GM21423 (cell line): Measurements from ENCODE around the gene PELI1.
A peak's percentile ranks its signal among the peaks of the same experiment; 100 is the strongest.
"Not testable (repeated sequence)": the region's sequence is repeated elsewhere in the genome, so short reads cannot be mapped to it uniquely, and the experiment has no call there.

ENCODE experiments used
- ATAC-seq: cut with Tn5 transposase; IDR thresholded peaks from one replicate; pipeline ENCODE4 v1.9.1; 2021; ENCODE audit warnings: mild to moderate bottlenecking, moderate library complexity; ENCODE audit not compliant: unreplicated experiment

PELI1 gene

DNA sequence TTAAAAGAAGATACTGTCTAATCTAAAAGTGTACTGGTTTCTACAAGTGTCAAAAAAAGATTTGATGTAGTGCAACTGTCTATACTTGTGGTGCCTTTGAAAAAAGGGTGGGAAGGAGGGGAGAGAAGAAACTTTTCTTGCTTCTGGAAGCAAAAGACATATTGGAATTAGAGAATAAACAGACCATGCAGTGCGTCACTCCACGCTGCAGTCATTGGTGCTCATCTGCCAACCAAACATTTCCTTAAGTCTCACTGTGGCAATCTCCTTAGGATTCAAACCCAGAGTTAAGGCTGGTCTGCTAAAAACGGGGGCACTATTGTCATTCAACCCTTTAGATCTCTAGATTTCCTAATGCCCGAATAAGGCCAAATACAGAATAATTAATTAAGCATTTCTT lies 50.9 kb downstream of the PELI1 start:
- ATAC-seq: no peak

DNA sequence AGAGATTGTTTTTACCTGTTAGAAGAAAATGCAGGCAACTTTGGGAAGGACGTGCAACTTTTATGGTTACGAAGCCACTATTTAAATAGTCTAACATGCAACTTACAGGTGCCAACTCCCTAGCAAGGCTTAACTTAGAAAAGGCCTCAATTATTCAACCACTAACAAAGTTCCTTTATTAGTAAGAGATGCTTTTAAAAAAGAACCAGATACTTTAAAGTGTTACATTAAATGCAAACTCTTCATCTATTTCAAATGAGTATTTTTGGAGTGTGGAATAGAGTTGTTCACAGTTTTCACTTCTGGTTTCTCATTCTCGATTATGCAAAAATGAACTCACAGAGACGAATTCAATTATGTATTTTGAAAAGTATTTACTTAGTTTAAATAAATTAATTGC lies 51.7 kb downstream of the PELI1 start:
- peak; percentile 81 for ATAC-seq

DNA sequence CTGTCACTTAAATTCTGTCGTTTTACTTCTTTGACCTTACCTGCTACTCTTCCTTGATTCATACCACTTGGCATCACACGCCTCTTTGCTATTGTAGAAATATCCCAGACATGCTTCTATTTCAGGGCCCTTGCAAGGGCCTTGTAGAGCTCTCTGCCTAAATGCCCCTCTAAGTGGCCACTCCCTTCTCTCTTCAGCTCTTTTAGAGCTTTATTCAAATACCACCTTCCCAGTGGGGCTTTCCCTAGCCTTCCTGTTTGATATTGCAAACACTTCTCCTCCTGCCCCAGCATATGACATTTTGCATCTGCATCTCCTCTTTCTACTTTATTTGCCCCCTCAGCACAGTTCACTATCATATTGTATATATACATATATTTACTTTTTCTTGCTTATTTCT lies 54.0 kb downstream of the PELI1 start:
- peak; percentile 31 for ATAC-seq

DNA sequence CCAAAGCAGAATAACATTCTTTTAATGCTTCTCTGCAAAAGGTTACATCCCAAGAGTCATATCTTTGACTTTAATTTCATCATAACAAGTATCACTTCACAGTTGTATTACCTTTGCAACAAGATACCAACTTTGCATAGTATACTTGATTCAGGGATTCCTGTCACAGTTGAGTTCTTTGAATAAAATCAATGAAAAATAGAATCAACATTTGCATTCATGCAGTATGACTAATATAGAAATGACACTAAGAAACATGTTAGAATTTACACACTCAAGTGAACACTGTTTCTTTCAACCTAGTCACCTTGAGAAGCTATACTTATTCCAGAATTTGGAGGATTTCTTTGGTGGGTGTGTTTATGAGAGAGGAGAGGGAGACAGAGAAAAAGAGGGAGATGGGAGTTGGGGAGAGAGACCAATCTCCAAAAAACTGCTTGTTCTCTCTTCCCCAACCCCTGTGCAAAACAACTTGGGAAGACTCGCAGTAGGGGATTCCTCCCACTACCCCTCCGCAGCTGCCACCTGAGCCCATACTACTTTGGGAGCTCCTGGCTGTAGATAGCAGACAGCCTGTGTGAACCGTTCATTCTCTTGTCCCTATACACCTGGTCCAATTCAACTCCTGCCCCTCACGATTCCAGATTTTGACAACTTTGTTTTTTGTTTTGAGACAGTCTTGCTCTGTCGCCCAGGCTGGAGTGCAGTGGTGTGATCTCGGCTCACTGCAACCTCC lies 57.7 kb downstream of the PELI1 start:
- no peak for ATAC-seq

DNA sequence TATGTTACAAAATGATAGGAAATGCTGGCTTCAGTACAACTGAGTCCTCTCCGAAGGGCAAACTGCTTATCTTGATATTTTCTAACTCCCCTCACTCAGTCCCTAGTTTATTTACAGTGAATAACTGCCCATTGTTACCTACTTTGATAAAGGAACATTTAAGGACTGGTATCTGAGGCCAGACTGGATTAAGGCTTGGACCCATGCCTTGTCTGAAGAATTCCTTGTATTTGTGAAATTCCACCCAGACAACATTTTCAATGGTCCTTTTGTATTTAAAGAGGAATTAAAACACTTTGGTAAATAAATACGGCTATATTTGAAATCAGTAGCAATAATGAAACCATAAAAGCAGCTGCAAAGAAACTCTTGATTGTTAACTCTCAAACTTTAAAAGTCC lies 58.3 kb downstream of the PELI1 start:
- ATAC-seq: no peak

DNA sequence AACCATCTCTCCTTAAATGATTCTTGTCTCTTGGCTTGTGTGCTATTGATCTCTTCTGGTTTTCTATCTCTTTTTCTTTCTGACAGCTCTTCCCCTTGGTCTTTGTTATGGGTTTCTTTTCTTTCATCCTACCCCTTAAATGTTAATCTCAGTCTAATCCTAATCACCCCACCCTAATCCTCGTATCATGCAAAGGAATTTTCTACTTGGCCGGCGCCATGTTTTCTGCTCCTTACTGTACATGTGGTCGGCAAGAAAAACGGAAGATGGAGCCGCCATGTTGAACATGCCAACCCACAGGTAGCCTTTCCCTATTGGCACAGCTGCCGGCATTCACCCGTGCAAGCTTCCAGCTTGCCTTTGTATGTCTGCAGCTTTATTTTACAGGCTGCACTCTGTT lies 63.2 kb downstream of the PELI1 start:
- no peak for ATAC-seq

DNA sequence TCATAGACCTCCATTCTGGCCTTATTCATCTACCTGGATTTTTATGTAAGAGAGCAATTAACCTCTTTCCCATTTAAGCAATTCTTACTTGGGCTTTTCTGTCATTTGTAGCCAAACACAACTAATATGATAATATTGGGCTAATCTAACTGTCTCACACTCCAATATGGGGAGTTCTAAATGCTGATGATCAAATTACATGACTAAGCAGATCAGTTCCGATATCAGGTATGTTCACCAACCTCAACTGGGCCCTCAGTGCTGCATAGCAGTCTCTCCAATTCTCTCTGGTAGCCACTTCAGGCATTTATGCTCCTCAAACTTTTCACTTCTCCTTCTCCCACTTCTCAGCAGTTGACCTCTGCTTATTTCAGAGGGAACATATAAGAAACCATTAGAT lies 64.0 kb downstream of the PELI1 start:
- ATAC-seq: no peak

DNA sequence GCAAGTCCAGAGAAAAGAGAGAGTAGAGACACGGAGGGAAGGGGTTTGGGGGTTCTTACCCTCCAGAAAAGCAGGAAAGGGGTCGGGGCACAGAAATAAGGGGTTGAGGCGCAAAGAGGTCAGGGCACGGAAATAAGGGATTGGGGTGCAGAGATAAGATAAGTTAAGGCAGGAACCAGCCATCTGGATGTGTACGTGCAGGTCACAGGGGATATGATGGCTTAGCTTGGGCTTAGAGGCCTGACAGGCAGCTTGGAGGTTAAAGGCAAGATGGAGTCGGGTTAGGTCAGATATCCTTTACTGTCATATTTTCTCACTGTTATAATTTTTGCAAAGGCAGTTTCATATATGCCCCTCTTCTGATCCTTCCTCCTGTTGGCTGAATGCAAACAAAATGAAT lies 64.5 kb downstream of the PELI1 start:
- not testable (repeated sequence) for ATAC-seq

DNA sequence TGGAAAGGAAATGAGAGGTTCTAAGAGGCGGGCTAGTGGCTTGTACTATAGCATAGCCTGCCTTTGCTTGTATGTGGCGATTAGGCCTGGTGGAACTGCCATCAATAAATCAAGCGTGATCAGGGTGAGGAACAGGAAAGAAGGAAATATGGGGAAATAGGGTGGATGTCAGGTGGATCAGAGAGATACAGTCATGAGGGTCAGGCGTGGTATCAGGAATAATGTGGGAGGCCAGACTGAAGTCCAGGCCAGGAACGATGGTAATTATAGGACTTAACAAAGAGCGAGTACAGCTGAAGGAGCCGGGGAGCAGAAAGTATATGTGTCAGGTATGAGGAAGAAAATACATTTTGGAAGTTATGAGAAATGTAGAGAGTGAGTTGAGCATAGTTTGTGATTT lies 67.4 kb downstream of the PELI1 start:
- not testable (repeated sequence) for ATAC-seq

DNA sequence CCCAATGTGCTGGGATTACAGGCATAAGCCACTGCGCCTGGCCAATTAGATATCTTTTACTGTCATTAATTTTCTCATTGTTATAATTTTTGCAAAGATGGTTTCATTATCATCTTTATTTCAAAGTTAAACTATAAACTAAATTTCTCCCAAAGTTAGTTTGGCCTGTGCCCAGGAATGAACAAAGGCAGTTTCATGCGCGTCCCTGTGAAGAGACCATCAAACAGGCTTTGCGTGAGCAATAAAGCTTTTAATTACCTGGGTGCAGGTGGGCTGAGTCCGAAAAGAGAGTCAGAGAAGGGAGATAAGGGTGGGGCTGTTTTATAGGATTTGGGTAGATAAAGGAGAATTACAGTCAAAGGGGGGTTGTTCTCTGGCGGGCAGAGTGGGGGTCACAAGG lies 69.6 kb downstream of the PELI1 start:
- not testable (repeated sequence) for ATAC-seq

DNA sequence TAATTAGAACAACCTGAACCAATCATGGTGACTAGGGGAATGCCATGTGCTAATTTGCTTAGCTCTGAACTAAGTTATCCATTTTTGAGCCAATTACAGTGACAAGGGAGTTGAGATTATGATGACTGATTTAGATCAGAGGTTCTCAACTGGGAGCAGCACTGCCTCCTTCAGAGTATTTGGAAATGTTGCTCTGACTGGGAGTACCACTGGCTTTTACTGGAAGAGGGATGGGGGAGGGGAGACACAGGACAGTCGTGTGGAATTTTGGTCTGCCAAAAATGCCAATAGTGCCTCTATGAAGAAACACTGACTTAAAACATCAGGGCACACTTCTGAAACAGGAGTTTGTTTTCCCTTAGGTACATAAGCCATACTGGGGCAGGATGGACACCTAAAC lies 76.9 kb downstream of the PELI1 start:
- no peak for ATAC-seq

DNA sequence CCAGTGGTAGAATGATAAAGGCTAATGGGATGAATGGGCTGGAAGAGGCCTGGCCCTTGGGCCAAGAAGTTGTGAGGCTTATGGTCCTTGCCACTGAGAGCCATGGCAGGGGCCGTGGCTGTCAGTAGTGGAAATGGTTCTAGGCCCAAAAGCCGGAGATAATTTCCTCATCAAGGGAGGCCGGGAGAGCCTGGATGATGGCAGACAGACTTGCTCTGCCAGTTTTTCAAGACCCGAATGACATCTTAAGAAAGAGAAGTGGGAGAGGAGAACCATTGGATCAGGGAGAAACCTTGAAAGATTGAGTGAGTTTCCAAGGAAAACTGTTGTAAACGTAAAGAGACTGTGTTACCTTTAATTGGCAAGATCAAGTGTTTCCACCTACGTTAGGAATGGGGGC lies 78.7 kb downstream of the PELI1 start:
- no peak for ATAC-seq

DNA sequence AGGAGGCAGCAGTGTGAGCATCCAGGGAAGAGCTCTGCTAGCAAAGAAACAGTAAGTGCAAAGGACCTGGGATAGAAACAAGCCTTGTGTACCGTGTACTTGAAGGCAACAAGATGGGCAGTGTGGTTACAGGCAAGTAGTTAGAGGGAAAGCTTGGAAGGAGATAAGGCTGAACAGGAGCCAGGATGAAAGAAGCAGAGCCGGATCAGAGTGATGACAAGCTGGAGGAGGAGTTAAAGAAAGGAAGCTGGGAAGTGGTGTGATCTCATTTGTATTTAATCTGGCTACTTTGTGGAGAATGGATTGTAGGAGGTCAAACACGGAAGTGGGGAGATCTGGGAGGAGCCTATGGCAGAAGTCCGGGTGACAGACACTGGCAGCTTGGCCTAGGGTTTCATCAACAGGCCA lies 80.3 kb downstream of the PELI1 start:
- ATAC-seq: no peak

DNA sequence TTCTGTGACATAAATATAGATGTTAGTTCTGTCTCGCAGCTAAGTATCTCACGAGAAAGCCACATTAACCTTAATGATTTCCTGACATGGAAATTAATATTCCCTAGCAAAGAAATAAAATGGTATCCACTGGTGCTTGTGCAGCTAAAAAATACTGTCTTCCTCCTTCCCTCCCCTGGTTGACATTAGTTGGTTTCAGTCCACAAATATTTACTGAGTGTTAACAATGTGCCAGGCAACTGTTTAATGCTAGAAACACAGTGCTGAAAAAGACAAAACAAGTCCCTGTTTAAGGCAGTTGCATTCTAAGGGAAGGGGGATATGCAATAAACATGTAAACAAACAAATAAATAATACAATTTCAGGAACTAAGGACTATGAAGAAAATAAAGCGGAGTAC lies 80.8 kb downstream of the PELI1 start:
- ATAC-seq: no peak

DNA sequence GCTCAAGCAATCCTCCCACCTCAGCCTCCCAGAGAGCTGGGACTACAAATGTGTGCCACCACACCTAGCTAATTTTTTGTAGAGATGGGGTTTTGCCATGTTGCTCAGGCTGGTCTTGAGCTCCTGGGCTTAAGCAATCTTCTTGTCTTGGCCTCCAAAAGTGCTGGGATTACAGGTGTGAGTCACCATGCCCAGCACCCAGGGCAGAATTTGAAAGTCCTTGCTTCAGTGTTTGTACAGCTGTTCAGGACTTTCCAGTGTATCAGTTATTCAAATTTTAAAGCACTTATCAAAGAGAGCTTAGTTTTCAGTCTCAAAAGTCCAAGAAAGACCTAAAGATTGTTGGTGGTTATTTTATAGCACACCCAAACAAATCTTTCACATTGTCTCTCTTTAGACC lies 81.4 kb downstream of the PELI1 start:
- peak; percentile 56 for ATAC-seq

DNA sequence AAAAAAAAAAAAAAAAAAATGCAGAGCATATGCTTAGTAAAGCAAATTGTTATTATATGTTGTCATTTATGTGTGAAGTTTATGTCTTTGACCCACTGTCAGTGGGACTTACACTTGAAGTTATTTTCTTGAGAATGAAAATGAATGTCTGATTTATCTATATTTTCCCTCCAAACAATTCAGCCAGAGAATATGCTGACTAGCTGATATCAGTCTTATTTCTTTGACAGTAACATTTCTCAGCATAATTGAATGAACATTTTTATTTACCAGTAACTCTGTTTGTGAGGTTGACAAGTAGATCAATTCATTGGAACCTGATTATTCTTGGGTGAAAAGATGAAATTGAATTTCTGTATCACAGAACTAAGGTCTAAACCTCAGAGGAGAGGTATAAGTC lies 85.0 kb downstream of the PELI1 start:
- ATAC-seq: no peak

DNA sequence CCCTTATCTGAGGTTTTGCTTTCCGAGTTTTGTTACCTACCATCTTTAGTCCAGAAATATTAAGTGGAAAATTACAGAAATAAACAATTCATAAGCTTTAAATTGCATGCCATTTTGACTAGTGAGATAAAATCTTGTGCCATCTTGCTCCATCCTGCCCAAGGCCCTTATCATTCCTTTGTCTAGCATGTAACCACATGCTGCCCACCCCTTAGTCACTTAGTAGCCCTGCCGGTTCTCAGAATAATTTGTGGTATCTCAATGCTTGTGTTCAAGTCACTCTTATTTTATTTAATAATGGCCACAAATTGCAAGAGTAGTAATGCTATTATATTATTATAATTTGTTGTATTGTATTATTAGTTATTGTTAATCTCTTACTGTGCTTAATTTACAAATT lies 88.2 kb downstream of the PELI1 start:
- ATAC-seq: no peak

DNA sequence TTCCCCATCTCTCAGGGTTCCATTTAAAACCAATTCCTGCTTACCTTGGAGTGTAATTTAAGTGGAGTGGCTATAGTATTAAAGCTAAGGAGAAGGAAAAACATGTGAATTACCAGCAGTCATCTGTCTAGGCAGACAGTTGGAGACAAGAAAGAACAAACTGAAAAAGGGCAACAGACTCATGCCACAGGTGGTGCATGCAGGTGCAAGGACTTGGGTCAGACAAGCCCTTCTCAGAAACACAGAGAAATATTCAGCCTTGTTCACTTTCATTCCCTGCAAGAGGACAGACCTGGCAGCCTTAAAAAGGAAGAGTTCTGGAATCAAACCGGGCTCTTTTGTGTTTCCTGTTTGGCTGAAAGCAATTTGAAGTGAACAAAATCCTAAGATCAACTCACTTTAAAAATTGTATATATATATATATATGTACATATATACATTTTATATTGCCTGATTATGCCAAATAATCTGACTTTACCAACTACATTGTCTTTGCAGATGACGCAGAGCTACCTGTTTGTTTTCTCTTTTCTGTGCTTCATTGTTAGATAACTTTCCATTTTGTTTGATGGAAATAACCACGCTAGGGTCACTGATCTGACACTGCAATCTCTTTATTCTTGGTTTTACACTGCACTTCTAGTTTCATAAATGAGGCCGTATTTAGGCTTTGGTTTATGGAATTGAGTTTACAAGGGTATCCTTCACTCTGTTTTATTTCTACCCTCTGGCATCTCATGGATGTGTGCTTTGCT lies 89.9 kb downstream of the PELI1 start:
- no peak for ATAC-seq

DNA sequence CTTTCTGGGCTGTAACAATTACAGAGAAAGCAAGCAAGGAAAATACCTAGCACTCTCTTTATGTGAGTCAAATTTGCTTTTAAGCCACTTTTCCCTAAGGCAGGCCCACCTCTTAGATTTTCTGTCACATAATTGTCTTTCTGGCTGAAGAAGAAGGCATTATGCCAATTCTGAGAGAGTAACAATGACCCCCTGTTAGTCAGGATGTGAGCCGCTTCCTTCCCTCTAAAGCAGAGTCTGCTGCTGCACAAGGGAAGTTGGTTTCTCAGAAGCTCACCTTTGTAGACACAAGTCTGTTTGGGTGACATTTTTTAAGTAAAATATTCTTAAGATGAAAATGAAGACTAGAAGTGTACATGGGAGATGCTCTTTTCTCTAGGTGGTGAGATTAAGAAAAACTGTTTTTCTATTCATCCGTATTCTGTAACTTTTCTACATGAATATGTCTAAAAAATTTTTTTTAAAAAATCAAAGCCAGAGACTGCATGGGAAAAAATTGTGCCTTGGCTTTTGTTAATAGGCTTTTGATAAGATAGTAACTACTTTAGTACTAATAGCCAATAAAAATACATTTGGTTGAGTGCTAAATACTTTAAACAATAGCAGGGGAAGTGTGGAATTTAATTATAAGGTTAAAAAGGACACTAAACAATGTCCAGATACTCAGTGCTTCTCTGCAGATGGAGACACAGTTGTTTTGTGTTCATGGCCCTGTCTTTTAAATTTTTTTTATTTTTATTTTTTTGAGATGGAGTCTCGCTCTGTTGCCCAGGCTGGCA lies 91.6 kb downstream of the PELI1 start:
- ATAC-seq: no peak

DNA sequence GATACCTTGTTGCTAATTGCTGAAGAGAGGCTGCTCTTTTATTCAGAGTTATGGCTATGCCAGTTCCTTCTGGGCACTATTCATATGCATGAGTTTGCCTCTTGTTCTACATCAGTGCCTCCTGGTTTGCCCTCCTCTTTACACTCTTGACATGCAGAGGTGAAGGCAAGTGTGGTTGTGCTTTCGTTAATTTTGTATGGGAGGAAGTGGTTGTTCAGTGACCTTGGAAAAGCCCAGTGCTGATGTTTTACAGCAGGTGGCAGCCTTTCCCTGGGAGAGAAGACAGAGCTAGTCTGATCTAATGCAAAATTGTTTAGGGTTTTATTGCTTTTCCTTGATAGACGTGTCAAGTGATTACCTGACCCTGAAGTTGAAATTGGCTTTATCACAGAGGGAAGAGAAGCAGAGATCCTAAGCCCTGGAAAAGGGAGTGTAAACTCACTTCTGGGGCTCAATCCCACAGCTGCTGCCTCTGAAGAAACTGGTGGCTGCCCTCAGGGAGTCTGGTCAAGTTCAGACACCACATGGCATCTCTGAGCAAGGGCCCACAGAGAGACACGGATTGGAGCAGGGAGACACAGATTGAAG lies 94.5 kb downstream of the PELI1 start:
- ATAC-seq: peak; percentile 86

DNA sequence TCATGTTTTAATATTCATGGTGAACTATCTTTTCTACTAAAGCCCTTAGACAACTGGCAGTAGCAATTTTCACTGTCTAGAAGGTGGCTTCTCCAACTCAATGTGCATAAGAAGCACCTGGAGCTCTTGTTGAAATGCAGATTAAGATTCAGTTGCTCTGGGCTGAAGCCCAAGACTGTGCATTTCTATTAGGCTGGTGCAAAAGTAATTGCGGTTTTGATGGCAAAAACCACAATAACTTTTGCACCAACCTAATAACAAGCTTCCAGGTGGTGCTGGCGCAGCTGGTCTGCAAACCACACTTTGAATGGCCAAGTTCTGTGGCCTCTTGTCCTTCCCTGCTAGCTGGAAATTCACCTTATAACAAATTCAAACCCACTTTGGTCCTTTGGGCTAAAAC lies 98.3 kb downstream of the PELI1 start:
- no peak for ATAC-seq
